Body of pancreas (tissue), 4 donors: Measurements from ENCODE around the gene NFATC2.

Experiments
- CTCF ChIP-seq, 7 experiments: fragments of 450-650 bp in 4 of 7; fragments of 200-600 bp in 3 of 7; sonication (generic) in 3 of 7; IDR thresholded peaks; one replicate each; pipeline ENCODE4 v1.5.1; 2016 to 2019; ENCODE audit warnings: antibody characterized with exemption in 7 of 7
- POLR2A ChIP-seq, 3 donors: fragments of 450-650 bp; IDR thresholded peaks; one replicate each; pipeline ENCODE4 v1.6.1; 2016; ENCODE audit warnings: antibody characterized with exemption in 3 of 3, mild to moderate bottlenecking in 2 of 3

- TF ChIP-seq CTCF (IDR thresholded peaks at IDR 0.05) = no peak
- no peak for TF ChIP-seq POLR2A (IDR thresholded peaks at IDR 0.05)
Measured at GRCh38 chr20:51490635-51491034, 51.9 kb downstream of the NFATC2 start.
